Nephron (organoid): ENCODE results near the gene NUDT22.
A peak's percentile ranks its signal among the peaks of the same experiment; 100 is the strongest.

ENCODE experiments used
- H3K27ac Mint-ChIP-seq, 3 experiments: 2 replicates each; pipeline ENCODE4 v1.8.0; 2020; ENCODE audit warnings: mixed read lengths in 3 of 3, mild to moderate bottlenecking in 2 of 3, moderate library complexity in 1 of 3
- H3K27me3 Mint-ChIP-seq: 2 replicates; pipeline ENCODE4 v1.8.0; 2021; ENCODE audit warnings: low read depth, mild to moderate bottlenecking, moderate library complexity, mixed read lengths
- H3K36me3 Mint-ChIP-seq: 2 replicates; pipeline ENCODE4 v1.8.0; 2020; ENCODE audit warnings: low read depth, mixed read lengths
- H3K4me1 Mint-ChIP-seq: 2 replicates; pipeline ENCODE4 v1.8.0; 2020; ENCODE audit warnings: mixed read lengths
- H3K4me3 Mint-ChIP-seq, 3 experiments: 2 replicates each; pipeline ENCODE4 v1.8.0; 2020; ENCODE audit warnings: mild to moderate bottlenecking in 3 of 3, mixed read lengths in 3 of 3, moderate library complexity in 2 of 3
- H3K9me3 Mint-ChIP-seq: 2 replicates; pipeline ENCODE4 v1.8.0; 2020; ENCODE audit warnings: mixed read lengths
- TF ChIP-seq, protein P1 (sequence below), 3 experiments: fragments of 200-600 bp; sonication (generic); IDR thresholded peaks; one replicate each; pipeline ENCODE4 v1.5.0; 2021; ENCODE audit warnings: antibody characterized with exemption in 3 of 3; ENCODE audit not compliant: unreplicated experiment in 3 of 3

NUDT22 gene

DNA sequence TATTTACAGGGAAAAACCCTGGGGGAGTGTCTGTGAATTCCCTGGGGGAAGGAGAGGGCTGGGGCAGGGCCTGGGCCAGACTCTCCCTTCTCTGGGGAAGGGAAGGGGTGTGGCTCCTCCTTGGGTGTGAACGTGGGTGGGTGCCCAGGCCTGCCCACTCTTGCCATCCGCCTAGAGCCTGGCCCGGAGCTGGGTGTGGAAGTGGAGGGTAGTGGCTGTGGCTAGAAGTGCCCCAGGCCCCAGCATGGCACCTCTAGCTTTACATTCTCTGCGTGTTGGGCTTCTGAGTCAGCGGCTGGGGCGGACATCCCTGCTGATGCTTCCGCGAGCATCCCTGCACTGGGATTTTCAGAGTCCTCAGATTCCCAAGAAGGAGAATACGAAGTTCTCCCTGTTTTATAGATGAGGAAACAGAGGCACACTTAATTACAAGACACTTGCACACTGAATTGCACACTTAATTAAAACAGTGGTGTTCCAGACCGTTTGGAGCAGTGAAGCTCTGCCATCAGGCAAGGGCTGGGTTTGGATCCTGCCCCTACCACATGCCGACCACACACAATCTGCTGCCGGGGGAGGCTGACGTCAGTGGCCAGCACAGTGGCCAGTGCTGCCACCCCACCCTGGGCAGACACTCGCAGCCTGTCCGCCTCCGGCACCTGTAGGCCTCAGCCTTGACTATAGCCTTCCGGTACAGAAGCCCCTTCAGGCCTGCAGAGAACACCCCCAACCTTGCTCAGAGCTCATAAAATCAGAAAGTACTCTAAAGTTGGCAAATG, 50.8 kb downstream of the NUDT22 start:
- Mint-ChIP-seq H3K9me3 (no peaks in the 10 kb centered on the region), H3K4me3 (no peak overlapping the region), H3K36me3 (peaks cover 18% of the 10 kb centered on the region), H3K27ac (no peak overlapping the region), H3K27me3 (no peaks in the 10 kb centered on the region), H3K4me1 (peaks cover 4% of the 10 kb centered on the region)
- TF ChIP-seq, protein P1, sequence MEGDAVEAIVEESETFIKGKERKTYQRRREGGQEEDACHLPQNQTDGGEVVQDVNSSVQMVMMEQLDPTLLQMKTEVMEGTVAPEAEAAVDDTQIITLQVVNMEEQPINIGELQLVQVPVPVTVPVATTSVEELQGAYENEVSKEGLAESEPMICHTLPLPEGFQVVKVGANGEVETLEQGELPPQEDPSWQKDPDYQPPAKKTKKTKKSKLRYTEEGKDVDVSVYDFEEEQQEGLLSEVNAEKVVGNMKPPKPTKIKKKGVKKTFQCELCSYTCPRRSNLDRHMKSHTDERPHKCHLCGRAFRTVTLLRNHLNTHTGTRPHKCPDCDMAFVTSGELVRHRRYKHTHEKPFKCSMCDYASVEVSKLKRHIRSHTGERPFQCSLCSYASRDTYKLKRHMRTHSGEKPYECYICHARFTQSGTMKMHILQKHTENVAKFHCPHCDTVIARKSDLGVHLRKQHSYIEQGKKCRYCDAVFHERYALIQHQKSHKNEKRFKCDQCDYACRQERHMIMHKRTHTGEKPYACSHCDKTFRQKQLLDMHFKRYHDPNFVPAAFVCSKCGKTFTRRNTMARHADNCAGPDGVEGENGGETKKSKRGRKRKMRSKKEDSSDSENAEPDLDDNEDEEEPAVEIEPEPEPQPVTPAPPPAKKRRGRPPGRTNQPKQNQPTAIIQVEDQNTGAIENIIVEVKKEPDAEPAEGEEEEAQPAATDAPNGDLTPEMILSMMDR (IDR thresholded peaks at IDR 0.05; ENCODE audit: unreplicated experiment in 3 of 3) = no peak

DNA sequence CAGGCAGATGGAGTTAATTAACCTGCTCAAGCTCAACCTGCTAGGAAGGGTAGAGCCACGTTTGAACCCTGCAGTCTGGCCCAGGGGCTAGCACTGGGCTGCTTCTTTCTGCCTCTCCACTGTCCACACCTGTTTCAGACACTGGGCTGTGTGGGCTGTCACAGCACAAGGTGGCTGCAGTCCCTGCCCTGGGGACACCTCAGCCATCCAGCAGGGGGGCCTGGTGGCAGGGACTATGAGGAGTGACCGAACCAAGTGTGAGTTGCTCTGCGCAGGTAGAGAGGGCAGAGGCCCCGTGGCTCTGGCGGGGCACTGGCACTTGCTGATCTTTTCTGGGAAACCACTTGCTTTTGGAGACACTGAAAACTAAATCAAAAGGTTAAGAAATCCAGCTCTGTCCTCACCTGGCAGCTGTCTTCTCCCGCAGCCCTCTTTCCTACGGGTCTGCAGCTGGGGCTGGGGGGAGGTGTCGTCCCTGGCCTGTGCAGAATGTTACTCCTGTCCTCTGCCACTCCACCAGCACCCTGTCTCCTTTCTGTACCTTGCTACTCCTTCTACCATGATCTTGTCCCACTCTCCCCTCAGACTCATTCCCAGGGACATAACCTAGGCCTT, 52.6 kb downstream of the NUDT22 start:
- H3K4me1 Mint-ChIP-seq = peaks cover 4% of the 10 kb centered on the region
- H3K27me3 Mint-ChIP-seq = no peaks in the 10 kb centered on the region
- no peaks in the 10 kb centered on the region for H3K9me3 Mint-ChIP-seq
- H3K4me3 Mint-ChIP-seq = no peak overlapping the region
- peak overlapping the region in 1 of 3 experiments; percentile 16 for H3K27ac Mint-ChIP-seq
- H3K36me3 Mint-ChIP-seq = peaks cover 24% of the 10 kb centered on the region
- TF ChIP-seq, protein P1 (IDR thresholded peaks at IDR 0.05; ENCODE audit: unreplicated experiment in 3 of 3) = no peak
